Fibroblast of the conjunctiva (primary cell): Measurements from ENCODE around the gene SP140L.
A peak's percentile ranks its signal among the peaks of the same experiment; 100 is the strongest.
"Not testable (repeated sequence)": the region's sequence is repeated elsewhere in the genome, so short reads cannot be mapped to it uniquely, and the experiment has no call there.

Experiments
- DNase-seq: peaks from one replicate; pipeline ENCODE4 v3.0.0-alpha.2; 2010; ENCODE audit warnings: low read depth

SP140L gene

GRCh38 chr2:230323385-230324106 lies 3.4 kb upstream of the SP140L start:
- DNase-seq, result no peak

GRCh38 chr2:230324503-230324902 lies 2.5 kb upstream of the SP140L start:
- no peak for DNase-seq

- no peak for DNase-seq
Observed at GRCh38 chr2:230325316-230326243, 1.4 kb upstream of the SP140L start.

- no peak for DNase-seq
Observed at GRCh38 chr2:230327418-230328154, 593 bp downstream of the SP140L start.

GRCh38 chr2:230328155-230328458 lies 1.1 kb downstream of the SP140L start:
- no peak for DNase-seq

GRCh38 chr2:230329946-230330605 lies 3.1 kb downstream of the SP140L start:
- no peak for DNase-seq

- DNase-seq, result no peak
Observed at GRCh38 chr2:230330725-230331124, 3.7 kb downstream of the SP140L start.

- DNase-seq, result no peak
Observed at GRCh38 chr2:230335461-230335863, 8.5 kb downstream of the SP140L start.

GRCh38 chr2:230335864-230336506 lies 9.0 kb downstream of the SP140L start:
- no peak for DNase-seq

GRCh38 chr2:230341936-230342528 lies 15.0 kb downstream of the SP140L start:
- not testable (repeated sequence) for DNase-seq

GRCh38 chr2:230343041-230343624 lies 16.1 kb downstream of the SP140L start:
- not testable (repeated sequence) for DNase-seq

- no peak for DNase-seq
Observed at GRCh38 chr2:230343747-230344146, 16.8 kb downstream of the SP140L start.

GRCh38 chr2:230346465-230346864 lies 19.5 kb downstream of the SP140L start:
- no peak for DNase-seq

- DNase-seq, result no peak
Observed at GRCh38 chr2:230346921-230347533, 20.0 kb downstream of the SP140L start.

GRCh38 chr2:230347659-230348305 lies 20.8 kb downstream of the SP140L start:
- no peak for DNase-seq

GRCh38 chr2:230348787-230349186 lies 21.8 kb downstream of the SP140L start:
- DNase-seq, result no peak

- DNase-seq, result peak; percentile 9
Observed at GRCh38 chr2:230356084-230356483, 29.1 kb downstream of the SP140L start.

GRCh38 chr2:230358305-230358704 lies 31.3 kb downstream of the SP140L start:
- no peak for DNase-seq

GRCh38 chr2:230360028-230360427 lies 33.0 kb downstream of the SP140L start:
- no peak for DNase-seq
